Loucy (cell line): ENCODE data around the gene FAM81A.

Experiments
- H2AFZ ChIP-seq: fragments of 200-600 bp; sonication (generic); 2 replicates; pipeline ENCODE4 v1.6.0; 2016; ENCODE audit warnings: antibody characterized with exemption, mild to moderate bottlenecking, low read length, moderate library complexity
- H3F3A ChIP-seq: fragments of 200-600 bp; 2 replicates; pipeline ENCODE4 v1.6.0; 2016; ENCODE audit warnings: antibody characterized with exemption, low read depth, mild to moderate bottlenecking
- H3K27me3 ChIP-seq: fragments of 200-600 bp; sonication (generic); 2 replicates; pipeline ENCODE4 v1.6.1; 2014; ENCODE audit warnings: low read length, mild to moderate bottlenecking; ENCODE audit not compliant: insufficient read depth, poor library complexity, severe bottlenecking
- H3K36me3 ChIP-seq: fragments of 200-600 bp; sonication (generic); 2 replicates; pipeline ENCODE4 v1.6.1; 2016; ENCODE audit warnings: low read length; ENCODE audit not compliant: insufficient read depth
- H3K4me1 ChIP-seq: fragments of 200-600 bp; sonication (generic); 2 replicates; pipeline ENCODE4 v1.5.1; 2014; ENCODE audit warnings: low read length, mild to moderate bottlenecking; ENCODE audit not compliant: insufficient read depth, poor library complexity, severe bottlenecking
- H3K4me2 ChIP-seq: fragments of 200-600 bp; sonication (generic); 2 replicates; pipeline ENCODE4 v1.6.0; 2014; ENCODE audit warnings: antibody characterized with exemption, low read length, low read depth, mild to moderate bottlenecking; ENCODE audit not compliant: poor library complexity, severe bottlenecking
- H3K4me3 ChIP-seq: fragments of 200-600 bp; sonication (generic); 2 replicates; pipeline ENCODE4 v1.5.1; 2014; ENCODE audit warnings: low read length, mild to moderate bottlenecking, mixed read lengths; ENCODE audit not compliant: poor library complexity, severe bottlenecking
- H3K79me2 ChIP-seq: fragments of 200-600 bp; sonication (generic); 2 replicates; pipeline ENCODE4 v1.6.1; 2014; ENCODE audit warnings: low read length; ENCODE audit not compliant: insufficient read depth
- H3K9ac ChIP-seq: fragments of 200-600 bp; sonication (generic); 2 replicates; pipeline ENCODE4 v1.6.0; 2014; ENCODE audit warnings: mild to moderate bottlenecking, low read depth, low read length, moderate library complexity; ENCODE audit not compliant: poor library complexity, severe bottlenecking
- H3K9me2 ChIP-seq: fragments of 200-600 bp; sonication (generic); replicated peaks from 2 replicates; pipeline ENCODE4 v1.6.1; 2016; ENCODE audit warnings: low read depth, low read length, mixed read lengths
- H3K9me3 ChIP-seq: fragments of 200-600 bp; sonication (generic); 2 replicates; pipeline ENCODE4 v1.6.1; 2014; ENCODE audit warnings: mild to moderate bottlenecking, antibody characterized with exemption, low read length, low read depth; ENCODE audit not compliant: insufficient read depth
- H4K20me1 ChIP-seq: fragments of 200-600 bp; sonication (generic); 2 replicates; pipeline ENCODE4 v1.6.0; 2014; ENCODE audit warnings: antibody characterized with exemption, low read length, mild to moderate bottlenecking; ENCODE audit not compliant: insufficient read depth, poor library complexity, severe bottlenecking
- CTCF ChIP-seq: fragments of 200-600 bp; sonication (generic); conservative IDR thresholded peaks from 2 replicates; pipeline ENCODE4 v1.5.1; 2014; ENCODE audit warnings: mild to moderate bottlenecking, antibody characterized with exemption, low read length
- EZH2phosphoT487 ChIP-seq: fragments of 200-600 bp; IDR thresholded peaks from 2 replicates; pipeline ENCODE4 v1.6.1; 2018; ENCODE audit warnings: antibody characterized with exemption, mild to moderate bottlenecking, moderate library complexity, borderline replicate concordance

FAM81A gene

DNA sequence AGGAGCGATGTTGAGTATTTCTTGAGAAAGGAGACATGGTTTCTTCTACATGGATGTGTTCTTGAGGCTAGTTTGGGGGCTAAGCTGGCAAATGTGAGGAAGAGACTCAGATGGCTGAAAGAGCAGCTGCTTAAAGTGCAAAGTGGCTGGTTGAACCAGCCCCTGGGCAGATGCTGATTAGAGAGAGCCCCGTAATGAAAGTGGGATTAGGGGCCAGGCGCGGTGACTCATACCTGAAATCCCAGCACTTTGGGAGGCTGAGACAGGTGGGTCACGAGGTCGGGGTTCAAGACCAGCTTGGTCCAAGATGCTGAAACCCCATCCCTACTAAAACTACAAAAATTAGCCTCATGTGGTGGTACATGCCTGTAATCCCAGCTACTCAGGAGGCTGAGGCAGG is 98.6 kb downstream of the FAM81A start:
- H3K36me3 ChIP-seq = no peaks in the 10 kb centered on the region
- H3K79me2 ChIP-seq = no peaks in the 10 kb centered on the region
- no peaks in the 10 kb centered on the region for H3K27me3 ChIP-seq
- no peaks in the 10 kb centered on the region for H3F3A ChIP-seq
- H3K4me2 ChIP-seq = no peak overlapping the region
- no peak overlapping the region for H3K9ac ChIP-seq
- H3K4me3 ChIP-seq = no peak overlapping the region
- H3K9me2 ChIP-seq = no peaks in the 10 kb centered on the region
- H3K9me3 ChIP-seq = no peaks in the 10 kb centered on the region
- TF ChIP-seq EZH2phosphoT487 (no peak), CTCF (no peak)
- H2AFZ ChIP-seq = no peak overlapping the region
- H4K20me1 ChIP-seq = no peaks in the 10 kb centered on the region
- H3K4me1 ChIP-seq = no peaks in the 10 kb centered on the region

- Histone ChIP-seq H2AFZ (no peak overlapping the region), H3K9me2 (no peaks in the 10 kb centered on the region), H3K4me3 (no peak overlapping the region), H3K9me3 (no peaks in the 10 kb centered on the region), H3K4me2 (no peak overlapping the region), H4K20me1 (no peaks in the 10 kb centered on the region), H3K27me3 (no peaks in the 10 kb centered on the region), H3K79me2 (no peaks in the 10 kb centered on the region), H3F3A (no peaks in the 10 kb centered on the region), H3K36me3 (no peaks in the 10 kb centered on the region), H3K4me1 (no peaks in the 10 kb centered on the region), H3K9ac (no peak overlapping the region)
- no peak for TF ChIP-seq CTCF
Observed at GRCh38 chr15:59537403-59537802, 99.4 kb downstream of the FAM81A start.

DNA sequence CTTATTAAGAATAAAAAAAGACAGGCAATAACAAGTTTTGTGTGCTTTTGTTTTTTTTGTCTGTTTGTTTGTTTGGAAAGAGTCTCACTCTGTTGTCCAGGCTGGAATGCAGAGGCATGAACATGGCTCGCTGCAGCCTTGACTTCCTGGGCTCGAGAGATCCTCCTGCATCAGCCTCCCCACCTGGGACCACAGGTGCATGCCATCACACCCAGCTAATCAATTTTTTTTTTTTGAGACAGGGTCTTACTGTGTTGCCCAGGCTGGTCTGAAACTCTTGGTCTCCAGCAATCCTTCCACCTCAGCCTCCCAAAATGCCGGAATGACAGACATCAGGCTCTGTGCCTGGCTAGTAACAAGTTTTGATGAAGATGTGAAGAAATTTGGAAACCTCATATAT is 100.5 kb downstream of the FAM81A start:
- H3K9ac ChIP-seq = no peak overlapping the region
- no peaks in the 10 kb centered on the region for H3K9me3 ChIP-seq
- H2AFZ ChIP-seq = no peak overlapping the region
- H3K4me1 ChIP-seq = no peaks in the 10 kb centered on the region
- TF ChIP-seq EZH2phosphoT487 (no peak), CTCF (no peak)
- no peaks in the 10 kb centered on the region for H3F3A ChIP-seq
- H3K4me2 ChIP-seq = no peak overlapping the region
- H3K36me3 ChIP-seq = no peaks in the 10 kb centered on the region
- H4K20me1 ChIP-seq = no peaks in the 10 kb centered on the region
- no peaks in the 10 kb centered on the region for H3K9me2 ChIP-seq
- no peaks in the 10 kb centered on the region for H3K27me3 ChIP-seq
- no peak overlapping the region for H3K4me3 ChIP-seq
- no peaks in the 10 kb centered on the region for H3K79me2 ChIP-seq
